Ectodermal cell (in vitro differentiated cells): ENCODE measurements around the gene ARHGEF37.
A peak's percentile ranks its signal among the peaks of the same experiment; 100 is the strongest.
"Not testable (repeated sequence)": the region's sequence is repeated elsewhere in the genome, so short reads cannot be mapped to it uniquely, and the experiment has no call there.

Experiments
- H3K27ac ChIP-seq: 2 replicates; pipeline ENCODE4 v1.7.0; 2013; ENCODE audit warnings: mild to moderate bottlenecking, low read depth, low read length; ENCODE audit not compliant: insufficient read depth, poor library complexity, severe bottlenecking
- H3K27me3 ChIP-seq: 2 replicates; pipeline ENCODE4 v1.7.0; 2013; ENCODE audit warnings: mild to moderate bottlenecking, low read length; ENCODE audit not compliant: insufficient read depth, control insufficient read depth, poor library complexity, severe bottlenecking
- H3K36me3 ChIP-seq: one replicate; pipeline ENCODE4 v1.7.0; 2013; ENCODE audit warnings: low read length; ENCODE audit not compliant: control insufficient read depth, insufficient read depth
- H3K4me1 ChIP-seq: one replicate; pipeline ENCODE4 v1.7.0; 2013; ENCODE audit warnings: low read length; ENCODE audit not compliant: control insufficient read depth, insufficient read depth
- H3K4me3 ChIP-seq: 2 replicates; pipeline ENCODE4 v1.7.0; 2013; ENCODE audit warnings: low read depth, low read length, control low read depth; ENCODE audit not compliant: insufficient read depth
- H3K9me3 ChIP-seq: 2 replicates; pipeline ENCODE4 v1.7.0; 2013; ENCODE audit warnings: mild to moderate bottlenecking, low read length, moderate library complexity; ENCODE audit not compliant: control insufficient read depth
- WGBS, 2 experiments: methylation state at CpG; one replicate each; pipeline ENCODE4 v1.1.7; 2013; ENCODE audit warnings: missing lambda C conversion rate in 2 of 2; 5-methylcytosine and 5-hydroxymethylcytosine counted together

The ARHGEF37 gene

DNA sequence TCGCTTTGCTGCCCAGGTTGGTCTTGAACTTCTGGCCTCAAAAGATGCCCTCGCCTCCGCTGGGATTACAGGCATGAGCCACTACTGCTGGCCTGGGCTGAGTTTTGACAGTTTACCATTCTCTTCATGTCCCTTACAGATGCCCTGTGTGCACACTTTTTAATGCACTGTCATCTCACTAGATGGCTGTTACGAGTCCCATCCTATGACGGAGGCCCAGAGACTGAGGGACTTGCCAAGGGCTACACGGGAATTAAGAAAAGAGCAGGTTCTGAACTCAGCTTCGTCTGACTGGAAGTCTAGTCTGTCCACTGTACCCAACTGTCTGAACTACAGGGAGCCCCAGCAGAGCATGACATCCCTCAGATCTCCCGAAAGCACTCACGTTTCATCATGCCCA lies 63.9 kb downstream of the ARHGEF37 start:
- H3K4me3 ChIP-seq = no peak overlapping the region
- 92 to 93% methylated on average over 9 of the region's 9 CpGs for WGBS, 2 experiments

GRCh38 chr5:149645725-149646124 lies 64.4 kb downstream of the ARHGEF37 start:
- Histone ChIP-seq H3K4me1 (no peaks in the 10 kb centered on the region), H3K36me3 (no peaks in the 10 kb centered on the region), H3K4me3 (no peak overlapping the region), H3K27ac (no peak overlapping the region), H3K27me3 (no peaks in the 10 kb centered on the region), H3K9me3 (no peaks in the 10 kb centered on the region)
- WGBS, 2 experiments = 84 to 85% methylated on average over 5 of the region's 5 CpGs

More for the DNA sequence above, 63.9 kb downstream of the ARHGEF37 start:
- no peaks in the 10 kb centered on the region for H3K4me1 ChIP-seq
- H3K27ac ChIP-seq = no peak overlapping the region
- H3K9me3 ChIP-seq = no peaks in the 10 kb centered on the region
- no peaks in the 10 kb centered on the region for H3K27me3 ChIP-seq
- no peaks in the 10 kb centered on the region for H3K36me3 ChIP-seq

DNA sequence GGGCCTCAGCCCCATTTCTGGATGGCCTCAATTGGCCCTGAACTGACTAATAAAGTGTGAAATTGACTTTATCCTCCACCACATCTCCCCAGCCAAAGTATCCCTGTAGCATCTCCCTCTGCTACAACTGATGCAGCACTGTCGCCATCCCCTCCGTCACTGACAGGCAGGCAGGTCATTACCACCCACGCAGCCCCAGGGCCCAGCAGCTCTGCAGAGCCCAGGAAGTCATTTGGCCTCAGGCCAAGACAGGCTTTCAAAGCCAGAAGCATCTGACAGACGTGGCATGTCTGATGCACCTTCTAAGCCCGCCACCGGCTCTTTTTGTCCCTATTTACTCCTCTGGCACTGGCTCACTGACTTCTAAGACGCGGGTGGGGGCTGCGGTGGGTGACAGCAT lies 65.3 kb downstream of the ARHGEF37 start:
- no peak overlapping the region for H3K27ac ChIP-seq
- H3K4me1 ChIP-seq = no peaks in the 10 kb centered on the region
- H3K36me3 ChIP-seq = no peaks in the 10 kb centered on the region
- H3K27me3 ChIP-seq = no peaks in the 10 kb centered on the region
- H3K9me3 ChIP-seq = no peaks in the 10 kb centered on the region
- 77 to 86% methylated on average over 9 of the region's 9 CpGs for WGBS, 2 experiments
- no peak overlapping the region for H3K4me3 ChIP-seq

GRCh38 chr5:149647334-149647733 lies 66.0 kb downstream of the ARHGEF37 start:
- 80 to 88% methylated on average over 3 of the region's 3 CpGs for WGBS, 2 experiments
- Histone ChIP-seq H3K4me3 (no peak overlapping the region), H3K36me3 (no peaks in the 10 kb centered on the region), H3K4me1 (no peaks in the 10 kb centered on the region), H3K27me3 (no peaks in the 10 kb centered on the region), H3K27ac (no peak overlapping the region), H3K9me3 (no peaks in the 10 kb centered on the region)

DNA sequence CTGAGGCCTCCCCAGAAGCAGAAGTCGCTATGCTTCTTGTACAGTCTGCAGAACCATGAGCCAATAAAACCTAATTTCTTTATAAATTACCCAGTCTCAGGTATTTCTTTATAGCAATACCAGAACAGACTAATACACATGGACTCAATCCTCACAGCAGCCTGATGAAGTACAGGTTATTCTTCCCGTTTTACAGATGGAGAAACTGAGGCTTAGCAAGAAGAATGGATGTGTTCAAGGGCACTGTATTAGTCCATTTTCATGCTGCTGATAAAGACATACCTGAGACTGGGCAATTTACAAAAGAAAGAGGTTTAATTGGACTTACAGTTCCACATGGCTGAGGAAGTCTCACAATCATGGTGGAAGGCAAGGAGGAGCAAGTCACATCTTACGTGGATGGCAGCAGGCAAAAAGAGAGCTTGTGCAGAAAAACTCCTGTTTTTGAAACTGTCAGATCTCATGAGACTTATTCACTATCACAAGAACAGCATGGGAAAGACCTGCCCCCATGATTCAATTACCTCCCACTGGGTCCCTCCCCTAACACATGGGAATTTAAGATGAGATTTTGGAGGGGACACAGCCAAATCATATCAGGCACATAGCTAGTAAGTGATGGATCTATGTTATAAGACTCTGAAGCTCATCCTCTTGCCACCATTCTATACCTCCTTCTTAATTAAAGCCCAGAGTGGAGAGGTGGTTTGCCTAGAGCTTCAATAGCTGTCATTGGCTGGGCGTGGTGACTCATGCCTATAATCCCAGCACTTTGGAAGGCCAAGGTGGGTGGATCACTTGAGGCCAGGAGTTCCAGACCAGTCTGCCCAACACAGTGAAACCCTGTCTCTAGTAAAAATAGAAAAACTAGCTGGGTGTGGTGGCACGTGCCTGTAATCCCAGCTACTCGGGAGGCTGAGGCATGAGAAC lies 67.4 kb downstream of the ARHGEF37 start:
- 93% methylated on average over 6 of the region's 6 CpGs for WGBS, 2 experiments
- H3K27ac ChIP-seq, H3K4me1 ChIP-seq, H3K4me3 ChIP-seq, H3K36me3 ChIP-seq, H3K27me3 ChIP-seq, H3K9me3 ChIP-seq: not testable (repeated sequence)

DNA sequence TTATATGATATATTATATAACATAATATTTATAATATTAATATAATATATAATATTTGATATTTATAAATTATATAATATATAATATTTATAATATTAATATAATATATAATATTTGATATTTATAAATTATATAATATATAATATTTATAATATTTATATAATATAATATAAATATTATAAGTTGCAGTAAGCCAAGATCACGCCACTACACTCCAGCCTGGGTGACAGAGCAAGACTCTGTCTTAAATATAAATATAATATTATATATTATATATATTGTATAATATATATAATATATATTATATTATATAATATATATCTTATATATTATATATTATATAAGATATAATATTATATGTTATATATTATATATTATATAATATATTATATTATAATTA lies 68.4 kb downstream of the ARHGEF37 start:
- not testable (repeated sequence) for H3K27me3 ChIP-seq
- no CpG with 5 or more reads among the region's 1 CpG for WGBS, 2 experiments

DNA sequence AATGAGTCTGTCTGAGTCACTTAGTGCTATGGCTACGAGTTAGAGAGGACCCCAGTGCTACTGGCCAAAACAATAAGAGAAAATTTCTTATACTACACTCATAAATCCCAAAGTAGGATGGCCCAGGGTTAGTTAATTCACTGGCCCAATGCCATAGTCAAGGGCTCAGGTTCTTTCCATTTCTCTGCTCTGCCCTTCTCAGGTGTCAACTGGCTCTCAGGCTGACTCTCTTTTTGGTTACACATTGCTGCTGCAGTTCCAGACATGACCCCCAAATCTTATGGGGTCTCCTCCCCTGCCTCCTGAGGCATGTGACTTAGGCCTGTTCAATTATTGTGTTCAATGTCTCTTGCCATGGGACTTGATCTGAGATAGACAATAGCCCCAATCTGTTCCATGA lies 70.4 kb downstream of the ARHGEF37 start:
- no peaks in the 10 kb centered on the region for H3K36me3 ChIP-seq
- H3K27me3 ChIP-seq = no peaks in the 10 kb centered on the region
- H3K27ac ChIP-seq = peak overlapping the region; percentile 6
- H3K4me3 ChIP-seq = no peak overlapping the region
- H3K4me1 ChIP-seq = no peaks in the 10 kb centered on the region
- 82 to 94% methylated on average over 1 of the region's 1 CpG for WGBS, 2 experiments
- no peaks in the 10 kb centered on the region for H3K9me3 ChIP-seq

More for the DNA sequence above, 68.4 kb downstream of the ARHGEF37 start:
- not testable (repeated sequence) for H3K4me1 ChIP-seq, H3K4me3 ChIP-seq, H3K36me3 ChIP-seq, H3K27ac ChIP-seq, H3K9me3 ChIP-seq

GRCh38 chr5:149652697-149653096 lies 71.4 kb downstream of the ARHGEF37 start:
- Histone ChIP-seq H3K9me3 (no peaks in the 10 kb centered on the region), H3K27me3 (no peaks in the 10 kb centered on the region), H3K36me3 (no peaks in the 10 kb centered on the region), H3K4me1 (no peaks in the 10 kb centered on the region), H3K4me3 (no peak overlapping the region), H3K27ac (no peak overlapping the region)
- 92 to 98% methylated on average over 2 of the region's 2 CpGs for WGBS, 2 experiments

DNA sequence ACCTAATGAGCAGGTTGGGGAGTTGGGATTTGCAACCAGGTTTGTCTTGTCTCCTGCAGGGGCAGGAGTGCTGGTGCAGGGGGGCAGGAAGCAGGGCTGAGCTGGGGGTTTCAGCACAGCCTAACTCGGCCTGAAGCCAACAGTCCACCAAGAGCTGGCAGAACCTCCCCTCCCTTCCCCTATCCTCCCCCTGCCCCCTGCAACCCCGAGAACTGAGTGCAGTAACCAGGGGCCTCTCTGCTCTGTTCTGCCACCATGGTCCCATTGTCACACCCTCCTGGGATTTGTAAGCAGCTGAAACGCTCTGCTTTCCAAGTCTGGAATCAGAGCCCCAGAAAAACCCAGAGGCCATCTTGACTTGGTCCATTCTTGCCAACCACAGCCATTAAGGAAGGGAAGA lies 72.9 kb downstream of the ARHGEF37 start:
- no peaks in the 10 kb centered on the region for H3K27me3 ChIP-seq
- no peaks in the 10 kb centered on the region for H3K36me3 ChIP-seq
- H3K9me3 ChIP-seq = no peaks in the 10 kb centered on the region
- H3K4me3 ChIP-seq = no peak overlapping the region
- H3K27ac ChIP-seq = no peak overlapping the region
- 53 to 70% methylated on average over 3 of the region's 3 CpGs for WGBS, 2 experiments
- H3K4me1 ChIP-seq = no peaks in the 10 kb centered on the region

GRCh38 chr5:149654883-149655505 lies 73.7 kb downstream of the ARHGEF37 start:
- H3K27me3 ChIP-seq = no peaks in the 10 kb centered on the region
- WGBS, 2 experiments = 55 to 58% methylated on average over 4 of the region's 4 CpGs
- H3K27ac ChIP-seq = no peak overlapping the region
- no peaks in the 10 kb centered on the region for H3K36me3 ChIP-seq
- H3K9me3 ChIP-seq = no peaks in the 10 kb centered on the region
- H3K4me1 ChIP-seq = no peaks in the 10 kb centered on the region
- H3K4me3 ChIP-seq = no peak overlapping the region
